Keratinocyte (primary cell): Measurements from ENCODE around the gene HOXD8. TPM values are rescaled to one million over a fixed set of nuclear protein-coding genes. Genes with fewer than 3 reads are reported as not detected.

Experiments
- DNase-seq: peaks from one replicate; pipeline ENCODE4 v3.0.0-alpha.2; 2011; ENCODE audit warnings: low read depth, missing footprints, low spot score
- FAIRE-seq: peaks from 2 replicates; lab custom pipeline; 2011; peaks lifted over from hg19 to GRCh38; lab: Jason Lieb, UNC
- H2AFZ ChIP-seq: 2 replicates; pipeline ENCODE4 v1.6.0; 2012; ENCODE audit warnings: low read length, control low read depth, inconsistent platforms; ENCODE audit not compliant: control insufficient read depth
- H3K27ac ChIP-seq: 2 replicates; pipeline ENCODE4 v1.5.1; 2011; ENCODE audit warnings: low read length; ENCODE audit not compliant: control insufficient read depth, insufficient read depth
- H3K27me3 ChIP-seq: 3 replicates; pipeline ENCODE4 v1.6.0; 2011; ENCODE audit warnings: low read length; ENCODE audit not compliant: control insufficient read depth, insufficient read depth; ENCODE audit errors: extremely low read depth
- H3K36me3 ChIP-seq, 2 experiments: 2 replicates in 1 of 2; 3 replicates in 1 of 2; pipeline ENCODE4 v1.5.1; 2011; ENCODE audit warnings: low read length in 2 of 2, mild to moderate bottlenecking in 1 of 2; ENCODE audit not compliant: control insufficient read depth in 2 of 2, insufficient read depth in 2 of 2; ENCODE audit errors: extremely low read depth in 1 of 2
- H3K4me1 ChIP-seq: 3 replicates; pipeline ENCODE4 v1.5.1; 2011; ENCODE audit warnings: low read length; ENCODE audit not compliant: control insufficient read depth, insufficient read depth; ENCODE audit errors: extremely low read depth
- H3K4me2 ChIP-seq: 3 replicates; pipeline ENCODE4 v1.6.0; 2011; ENCODE audit warnings: low read depth, low read length; ENCODE audit not compliant: control insufficient read depth, insufficient read depth; ENCODE audit errors: extremely low read depth
- H3K4me3 ChIP-seq, 3 experiments: fragments of 200-600 bp in 1 of 3; sonication (generic) in 1 of 3; 2 replicates in 2 of 3; 3 replicates in 1 of 3; pipeline ENCODE4 v1.5.1; 2011 to 2016; ENCODE audit warnings: low read length in 3 of 3, mild to moderate bottlenecking in 3 of 3, control low read depth in 2 of 3, inconsistent platforms in 1 of 3, low read depth in 1 of 3, mixed read lengths in 1 of 3, mixed run types in 1 of 3, moderate library complexity in 1 of 3; ENCODE audit not compliant: control insufficient read depth in 2 of 3, insufficient read depth in 2 of 3; ENCODE audit errors: extremely low read depth in 1 of 3
- H3K79me2 ChIP-seq: 2 replicates; pipeline ENCODE4 v1.6.0; 2012; ENCODE audit warnings: low read length; ENCODE audit not compliant: control insufficient read depth, insufficient read depth
- H3K9ac ChIP-seq: 3 replicates; pipeline ENCODE4 v1.6.0; 2011; ENCODE audit warnings: low read length; ENCODE audit not compliant: control insufficient read depth, insufficient read depth; ENCODE audit errors: extremely low read depth
- H3K9me1 ChIP-seq: 3 replicates; pipeline ENCODE4 v1.6.0; 2011; ENCODE audit warnings: low read length; ENCODE audit not compliant: control insufficient read depth, insufficient read depth; ENCODE audit errors: extremely low read depth
- H3K9me3 ChIP-seq: 2 replicates; pipeline ENCODE4 v1.5.1; 2012; ENCODE audit warnings: low read depth, low read length; ENCODE audit not compliant: control insufficient read depth
- H4K20me1 ChIP-seq: 3 replicates; pipeline ENCODE4 v1.6.0; 2011; ENCODE audit warnings: low read length; ENCODE audit not compliant: control insufficient read depth, insufficient read depth; ENCODE audit errors: extremely low read depth
- EZH2 ChIP-seq: IDR thresholded peaks from one replicate; pipeline ENCODE4 v1.6.1; 2012; ENCODE audit warnings: inconsistent platforms, mild to moderate bottlenecking, low read length, moderate library complexity
- dilution Hi-C: fragments of 300-500 bp; cut with MboI; formaldehyde crosslinking; loops from one replicate; pipeline ENCODE4 v1.7.0; 2020; ENCODE audit warnings: low sequenced_read_pairs; ENCODE audit not compliant: extremely low pct_ligation_motif_present
- polyA plus RNA-seq, 5 experiments: library from polyadenylated mRNA; depleted of rRNA in 3 of 5; stranded (reverse) in 3 of 5; stranded (forward) in 1 of 5; unstranded in 1 of 5; fragments of >200 nt; gene quantifications; 1 replicate in 1 of 5; 2 replicates in 3 of 5; 3 replicates in 1 of 5; pipeline versions ENCODE4 v1.2.1 to v1.2.3, GENCODE V29; 2011 to 2012; ENCODE audit warnings: missing spikeins in 2 of 5, low read depth in 1 of 5, low replicate concordance in 1 of 5
- TF ChIP-seq, protein P1 (sequence below), 3 experiments: IDR thresholded peaks in 1 of 3; conservative IDR thresholded peaks in 1 of 3; optimal IDR thresholded peaks in 1 of 3; 2 replicates in 2 of 3; 3 replicates in 1 of 3; pipeline versions ENCODE3 to v1.5.1; 2011; ENCODE audit warnings: low read length in 3 of 3, mild to moderate bottlenecking in 3 of 3, moderate library complexity in 2 of 3, control low read depth in 1 of 3, inconsistent platforms in 1 of 3; ENCODE audit not compliant: insufficient read depth in 2 of 3; ENCODE audit errors: extremely low read depth in 1 of 3

The HOXD8 gene
- polyA plus RNA-seq, 1 donor (not counting 4 experiments of a cell fraction or from before 2014, with no cell fraction given): not detected

DNA sequence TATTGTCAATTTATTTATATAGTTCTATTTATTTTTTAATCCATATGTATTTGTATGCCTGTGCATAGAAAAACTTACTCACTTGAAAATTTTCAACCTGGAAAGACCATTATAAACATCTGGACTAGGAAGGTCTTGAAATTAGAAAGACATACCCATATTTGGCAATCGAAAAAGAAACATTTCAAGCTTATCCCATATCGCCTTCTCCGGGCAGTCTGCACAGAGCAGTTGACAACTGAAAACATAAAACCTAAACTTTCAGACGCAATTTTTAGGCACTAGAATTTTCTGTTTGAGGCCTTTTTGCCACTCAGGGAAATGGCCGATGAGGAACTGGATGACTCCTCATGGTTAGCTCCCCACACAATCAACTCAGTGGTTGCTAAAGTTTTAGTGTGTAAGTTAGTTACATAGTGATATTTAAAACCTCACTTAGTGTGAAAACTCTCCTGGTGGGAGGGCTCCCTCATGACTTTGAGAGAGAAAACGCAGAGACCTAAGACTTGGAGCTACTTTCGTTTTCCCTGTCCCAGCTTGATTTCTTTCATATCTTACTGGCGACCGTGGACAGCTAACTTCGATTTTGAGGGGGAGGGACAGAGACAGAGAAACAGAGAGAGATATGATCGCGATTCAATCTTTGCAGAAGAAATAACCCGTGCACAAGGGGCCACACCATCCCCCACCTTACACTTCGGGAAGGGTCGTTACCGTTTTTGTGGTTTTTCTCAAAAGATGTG, 33.1 kb upstream of the HOXD8 start:
- Histone ChIP-seq H3K9ac (no peak overlapping the region), H3K27me3 (peaks cover 100% of the 10 kb centered on the region), H3K4me2 (peak overlapping the region; percentile 7), H2AFZ (no peak overlapping the region), H3K9me1 (no peaks in the 10 kb centered on the region), H3K36me3 (no peaks in the 10 kb centered on the region), H3K4me3 (no peak overlapping the region), H3K4me1 (peaks cover 2% of the 10 kb centered on the region), H3K9me3 (peaks cover 2% of the 10 kb centered on the region), H3K79me2 (no peaks in the 10 kb centered on the region), H4K20me1 (peaks cover 3% of the 10 kb centered on the region), H3K27ac (no peak overlapping the region)
- no peak for FAIRE-seq
- DNase-seq: no peak
- dilution Hi-C loops: no loop called here
- peak; percentile 16 for TF ChIP-seq EZH2
- TF ChIP-seq, protein P1, sequence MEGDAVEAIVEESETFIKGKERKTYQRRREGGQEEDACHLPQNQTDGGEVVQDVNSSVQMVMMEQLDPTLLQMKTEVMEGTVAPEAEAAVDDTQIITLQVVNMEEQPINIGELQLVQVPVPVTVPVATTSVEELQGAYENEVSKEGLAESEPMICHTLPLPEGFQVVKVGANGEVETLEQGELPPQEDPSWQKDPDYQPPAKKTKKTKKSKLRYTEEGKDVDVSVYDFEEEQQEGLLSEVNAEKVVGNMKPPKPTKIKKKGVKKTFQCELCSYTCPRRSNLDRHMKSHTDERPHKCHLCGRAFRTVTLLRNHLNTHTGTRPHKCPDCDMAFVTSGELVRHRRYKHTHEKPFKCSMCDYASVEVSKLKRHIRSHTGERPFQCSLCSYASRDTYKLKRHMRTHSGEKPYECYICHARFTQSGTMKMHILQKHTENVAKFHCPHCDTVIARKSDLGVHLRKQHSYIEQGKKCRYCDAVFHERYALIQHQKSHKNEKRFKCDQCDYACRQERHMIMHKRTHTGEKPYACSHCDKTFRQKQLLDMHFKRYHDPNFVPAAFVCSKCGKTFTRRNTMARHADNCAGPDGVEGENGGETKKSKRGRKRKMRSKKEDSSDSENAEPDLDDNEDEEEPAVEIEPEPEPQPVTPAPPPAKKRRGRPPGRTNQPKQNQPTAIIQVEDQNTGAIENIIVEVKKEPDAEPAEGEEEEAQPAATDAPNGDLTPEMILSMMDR (optimal IDR thresholded peaks at IDR 0.05 in 1 of 3, IDR thresholded peaks at IDR 0.05 in 1 of 3, conservative IDR thresholded peaks at IDR 0.05 in 1 of 3; ENCODE audit: extremely low read depth in 1 of 3, insufficient read depth in 2 of 3, low read length in 3 of 3): no peak

DNA sequence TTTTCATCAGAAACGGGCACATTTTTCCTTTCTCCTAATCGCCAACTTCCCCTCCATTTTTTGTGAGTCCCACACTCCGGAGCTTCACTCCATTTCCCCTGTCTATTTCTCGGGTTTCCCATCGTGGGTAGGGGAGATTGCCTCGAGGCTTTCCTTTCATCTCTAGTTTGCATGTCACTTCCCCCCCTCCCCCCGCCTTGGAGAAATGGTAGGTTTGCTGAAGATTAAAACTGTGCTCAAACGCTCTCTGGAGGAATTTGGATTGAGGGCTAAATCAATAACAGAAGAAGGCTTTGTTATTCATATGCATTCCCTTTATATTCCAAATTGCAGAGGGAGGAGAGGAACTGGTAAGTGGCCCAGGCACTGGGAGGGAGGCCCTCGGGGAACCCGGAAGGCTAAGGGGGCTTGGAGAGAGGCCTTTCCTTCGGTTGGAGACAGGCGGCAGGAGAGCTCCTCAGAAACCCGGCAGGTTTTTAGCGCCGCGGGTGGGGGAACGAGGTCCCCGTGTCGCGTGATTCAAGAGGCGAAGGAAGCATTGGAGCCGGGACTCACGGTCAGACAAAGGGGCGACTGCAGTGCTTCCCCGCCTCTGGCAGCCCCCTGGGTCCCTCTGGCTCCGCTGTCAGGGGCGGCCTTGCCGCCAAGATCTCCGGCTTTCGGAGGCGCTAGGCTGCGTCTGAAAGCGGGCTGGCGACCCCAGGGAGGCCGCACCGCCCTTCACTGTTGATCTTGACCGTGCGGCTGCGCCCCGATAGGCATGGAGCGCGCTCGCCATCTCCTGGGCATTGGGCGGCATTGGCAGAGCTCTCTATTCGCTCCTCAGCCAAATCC, 32.3 kb upstream of the HOXD8 start:
- DNase-seq: no peak
- H3K79me2 ChIP-seq: no peaks in the 10 kb centered on the region
- no peak overlapping the region for H3K9ac ChIP-seq
- H4K20me1 ChIP-seq: peaks cover 3% of the 10 kb centered on the region
- no peak for FAIRE-seq
- H3K9me3 ChIP-seq: peaks cover 2% of the 10 kb centered on the region
- no peaks in the 10 kb centered on the region for H3K9me1 ChIP-seq
- H2AFZ ChIP-seq: no peak overlapping the region
- dilution Hi-C loops: no loop called here
- TF ChIP-seq, protein P1 (optimal IDR thresholded peaks at IDR 0.05 in 1 of 3, IDR thresholded peaks at IDR 0.05 in 1 of 3, conservative IDR thresholded peaks at IDR 0.05 in 1 of 3; ENCODE audit: extremely low read depth in 1 of 3, insufficient read depth in 2 of 3, low read length in 3 of 3): peak; percentile 67 to 95 (median 91)
- TF ChIP-seq EZH2: no peak
- H3K27ac ChIP-seq: no peak overlapping the region
- H3K27me3 ChIP-seq: peaks cover 100% of the 10 kb centered on the region
- peak overlapping the region in 1 of 3 experiments; percentile 5 for H3K4me3 ChIP-seq
- H3K4me1 ChIP-seq: peaks cover 2% of the 10 kb centered on the region
- H3K36me3 ChIP-seq: no peaks in the 10 kb centered on the region
- H3K4me2 ChIP-seq: peak overlapping the region; percentile 9
